Esophagus squamous epithelium (tissue), 4 donors: ENCODE results near the gene RBFOX1.

Experiments
- CTCF ChIP-seq, 6 experiments: fragments of 450-650 bp in 4 of 6; fragments of 200-600 bp in 2 of 6; sonication (generic) in 2 of 6; IDR thresholded peaks; one replicate each; pipeline ENCODE4 v1.5.1; 2016 to 2019; ENCODE audit warnings: antibody characterized with exemption in 6 of 6, mild to moderate bottlenecking in 4 of 6, moderate library complexity in 4 of 6
- POLR2A ChIP-seq, 4 donors: fragments of 450-650 bp; IDR thresholded peaks; one replicate each; pipeline ENCODE4 v1.6.1; 2017; ENCODE audit warnings: antibody characterized with exemption in 4 of 4, mild to moderate bottlenecking in 4 of 4, moderate library complexity in 3 of 4

GRCh38 chr16:7333180-7333725, 608 bp downstream of the RBFOX1 start:
- no peak for TF ChIP-seq POLR2A (IDR thresholded peaks at IDR 0.05)
- TF ChIP-seq CTCF (IDR thresholded peaks at IDR 0.05), result no peak
